ENCODE data around the gene TEX26. TPM values are rescaled to one million over a fixed set of nuclear protein-coding genes. Genes with fewer than 3 reads are reported as not detected.
A peak's percentile ranks its signal among the peaks of the same experiment; 100 is the strongest.

Gene TEX26
- not detected for total RNA-seq (ENCODE audit: insufficient read depth, low replicate concordance)

GRCh38 chr13:30932481-30933353 lies at the start of gene TEX26:
TEX26 (plus strand) TSS chr13:30932656; CDS start chr13:30932716, 60 bp downstream.
- DNase-seq (ENCODE audit: low spot score) = peak; percentile 42

GRCh38 chr13:30882996-30883766 lies 49.3 kb upstream of the TEX26 start:
- no peak for DNase-seq (ENCODE audit: low spot score)

- DNase-seq (ENCODE audit: low spot score) = no peak
Observed at GRCh38 chr13:30884543-30884942, 47.9 kb upstream of the TEX26 start.

- no peak for DNase-seq (ENCODE audit: low spot score)
Observed at GRCh38 chr13:30889196-30889690, 43.2 kb upstream of the TEX26 start.

GRCh38 chr13:30892966-30893365 lies 39.5 kb upstream of the TEX26 start:
- peak; percentile 74 for DNase-seq (ENCODE audit: low spot score)

GRCh38 chr13:30895773-30896172 lies 36.7 kb upstream of the TEX26 start:
- peak; percentile 87 for DNase-seq (ENCODE audit: low spot score)

- DNase-seq (ENCODE audit: low spot score) = no peak
Observed at GRCh38 chr13:30898070-30898469, 34.4 kb upstream of the TEX26 start.

GRCh38 chr13:30898678-30899241 lies 33.7 kb upstream of the TEX26 start:
- peak; percentile 78 for DNase-seq (ENCODE audit: low spot score)

- DNase-seq (ENCODE audit: low spot score) = no peak
Observed at GRCh38 chr13:30900436-30900835, 32.0 kb upstream of the TEX26 start.

GRCh38 chr13:30900952-30901749 lies 31.3 kb upstream of the TEX26 start:
- no peak for DNase-seq (ENCODE audit: low spot score)

GRCh38 chr13:30904043-30904442 lies 28.4 kb upstream of the TEX26 start:
- DNase-seq (ENCODE audit: low spot score) = no peak

- DNase-seq (ENCODE audit: low spot score) = peak; percentile 86
Observed at GRCh38 chr13:30905932-30906383, 26.5 kb upstream of the TEX26 start, which contains the start of gene MEDAG. MEDAG (plus strand) TSS chr13:30906271; CDS start chr13:30906516, 245 bp downstream.

GRCh38 chr13:30906411-30907051 lies 25.9 kb upstream of the TEX26 start:
- DNase-seq (ENCODE audit: low spot score) = no peak

GRCh38 chr13:30907121-30907861 lies 25.2 kb upstream of the TEX26 start:
- peak; percentile 62 for DNase-seq (ENCODE audit: low spot score)

- peak; percentile 88 for DNase-seq (ENCODE audit: low spot score)
Observed at GRCh38 chr13:30908416-30908980, 24.0 kb upstream of the TEX26 start.

- DNase-seq (ENCODE audit: low spot score) = no peak
Observed at GRCh38 chr13:30910676-30911075, 21.8 kb upstream of the TEX26 start.

- DNase-seq (ENCODE audit: low spot score) = no peak
Observed at GRCh38 chr13:30915691-30916541, 16.5 kb upstream of the TEX26 start.

GRCh38 chr13:30916991-30917390 lies 15.5 kb upstream of the TEX26 start:
- no peak for DNase-seq (ENCODE audit: low spot score)
